Measurements from ENCODE around the gene FUT7.
"Not testable (repeated sequence)": the region's sequence is repeated elsewhere in the genome, so short reads cannot be mapped to it uniquely, and the experiment has no call there.

FUT7 gene

DNA sequence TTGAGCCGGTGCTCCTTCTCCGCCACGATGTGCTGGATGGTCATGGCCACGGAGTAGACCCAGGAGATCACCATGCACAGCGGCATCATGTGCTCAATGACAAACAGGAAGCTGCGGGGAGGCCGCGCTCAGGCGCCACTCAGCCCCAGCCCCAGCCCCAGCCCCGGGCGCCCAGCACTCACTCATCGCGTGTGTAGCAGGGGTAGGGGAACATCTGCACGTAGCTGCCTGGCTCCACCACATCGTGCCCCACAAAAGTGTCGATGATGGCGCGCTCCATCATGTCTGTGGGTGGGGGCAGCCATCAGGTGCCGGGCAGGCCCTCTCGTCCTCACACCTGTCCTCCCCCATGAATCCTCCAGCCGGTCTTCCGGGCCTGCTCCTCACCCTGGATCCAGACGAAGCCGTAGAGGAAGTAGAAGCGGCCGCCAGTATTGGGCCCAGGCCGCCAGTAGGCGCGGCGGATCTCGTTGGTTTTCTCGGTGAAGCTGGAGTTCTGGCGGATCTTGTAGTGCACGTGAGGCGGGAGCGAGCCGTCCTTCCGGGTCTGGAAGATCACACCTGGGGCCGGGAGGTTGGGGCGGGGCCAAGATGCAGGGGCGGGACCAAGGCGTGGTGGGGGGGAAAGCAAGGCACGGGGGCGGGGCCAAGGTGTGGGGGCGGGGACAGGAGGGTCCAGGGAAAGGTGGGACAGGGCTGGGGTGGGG is 13.9 kb downstream of the FUT7 start:
- DNase-seq (ENCODE audit: low spot score) = no peak

DNA sequence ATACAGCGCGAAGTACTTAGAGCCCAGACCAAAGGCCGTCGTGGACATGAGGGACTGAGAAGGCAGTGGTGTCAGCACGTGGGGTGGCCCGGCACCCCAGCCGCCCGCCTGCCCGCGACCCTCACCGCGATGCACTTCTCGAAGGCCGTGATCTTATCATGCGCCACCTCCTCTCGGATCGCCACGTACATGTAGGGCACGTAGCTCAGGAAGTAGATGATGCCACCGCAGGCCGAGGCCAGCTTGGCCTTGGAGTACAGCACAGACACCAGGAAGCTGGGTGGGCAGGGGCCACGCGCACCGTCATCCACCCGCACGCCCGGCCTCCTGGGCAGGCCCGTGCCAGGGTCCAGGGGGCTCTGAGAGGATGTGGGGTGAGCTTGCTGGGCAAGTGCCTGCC is 14.8 kb downstream of the FUT7 start:
- DNase-seq (ENCODE audit: low spot score) = no peak

DNA sequence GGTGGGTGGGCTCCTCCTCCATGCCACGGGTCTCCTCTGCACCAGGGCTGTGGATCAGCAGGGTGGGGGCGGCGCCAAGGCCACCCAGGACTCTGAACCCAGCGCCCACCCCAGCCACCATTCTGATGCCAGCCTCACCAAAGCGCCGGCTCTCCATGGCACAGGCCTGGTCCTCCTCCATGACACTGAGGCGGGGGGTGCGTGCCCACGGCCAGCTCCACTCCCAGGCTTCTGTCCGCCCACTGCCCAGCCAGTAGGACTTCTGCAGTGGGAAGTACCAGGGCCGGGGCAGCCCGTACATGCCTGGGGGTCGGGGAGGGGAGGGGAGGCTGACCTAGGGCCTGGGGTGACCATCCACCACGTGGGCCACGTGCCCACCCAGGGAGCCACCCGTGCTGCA is 15.5 kb downstream of the FUT7 start:
- no peak for DNase-seq (ENCODE audit: low spot score)

DNA sequence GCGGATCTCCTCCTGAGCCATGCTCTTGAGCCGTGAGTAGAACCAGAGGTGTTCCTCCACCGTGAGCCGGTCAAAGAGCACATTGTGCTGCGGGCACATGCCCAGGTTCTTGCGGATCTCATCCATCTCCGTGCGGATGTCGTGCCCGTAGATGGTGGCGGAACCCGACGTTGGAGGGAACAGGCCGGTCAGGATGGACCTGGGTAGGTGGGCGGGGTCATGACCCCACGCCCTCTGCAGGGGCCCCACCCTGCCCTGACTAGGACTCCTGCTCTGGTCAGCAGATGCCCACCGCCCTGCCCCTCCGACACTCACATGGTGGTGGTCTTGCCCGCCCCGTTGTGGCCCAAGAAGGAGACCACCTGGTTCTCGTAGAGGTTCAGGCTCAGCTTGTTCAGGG is 15.9 kb downstream of the FUT7 start:
- no peak for DNase-seq (ENCODE audit: low spot score)

DNA sequence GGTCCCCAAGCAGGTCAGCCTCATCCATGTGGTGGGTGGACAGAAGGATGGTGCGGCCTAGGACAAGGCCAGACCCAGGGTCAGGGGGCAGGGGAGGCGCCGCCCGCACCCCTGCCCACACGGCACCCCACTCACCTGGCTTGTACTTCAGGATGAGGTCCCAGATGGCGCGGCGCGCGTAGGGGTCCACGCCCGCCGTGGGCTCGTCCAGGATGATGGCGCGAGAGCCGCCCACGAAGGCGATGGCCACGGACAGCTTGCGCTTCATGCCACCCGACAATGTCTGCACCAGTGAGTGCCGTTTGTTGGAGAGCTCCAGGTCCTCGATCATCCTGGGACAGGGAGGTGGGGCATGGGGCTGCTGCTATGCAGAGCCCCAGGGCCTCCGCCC is 16.4 kb downstream of the FUT7 start:
- no peak for DNase-seq (ENCODE audit: low spot score)

DNA sequence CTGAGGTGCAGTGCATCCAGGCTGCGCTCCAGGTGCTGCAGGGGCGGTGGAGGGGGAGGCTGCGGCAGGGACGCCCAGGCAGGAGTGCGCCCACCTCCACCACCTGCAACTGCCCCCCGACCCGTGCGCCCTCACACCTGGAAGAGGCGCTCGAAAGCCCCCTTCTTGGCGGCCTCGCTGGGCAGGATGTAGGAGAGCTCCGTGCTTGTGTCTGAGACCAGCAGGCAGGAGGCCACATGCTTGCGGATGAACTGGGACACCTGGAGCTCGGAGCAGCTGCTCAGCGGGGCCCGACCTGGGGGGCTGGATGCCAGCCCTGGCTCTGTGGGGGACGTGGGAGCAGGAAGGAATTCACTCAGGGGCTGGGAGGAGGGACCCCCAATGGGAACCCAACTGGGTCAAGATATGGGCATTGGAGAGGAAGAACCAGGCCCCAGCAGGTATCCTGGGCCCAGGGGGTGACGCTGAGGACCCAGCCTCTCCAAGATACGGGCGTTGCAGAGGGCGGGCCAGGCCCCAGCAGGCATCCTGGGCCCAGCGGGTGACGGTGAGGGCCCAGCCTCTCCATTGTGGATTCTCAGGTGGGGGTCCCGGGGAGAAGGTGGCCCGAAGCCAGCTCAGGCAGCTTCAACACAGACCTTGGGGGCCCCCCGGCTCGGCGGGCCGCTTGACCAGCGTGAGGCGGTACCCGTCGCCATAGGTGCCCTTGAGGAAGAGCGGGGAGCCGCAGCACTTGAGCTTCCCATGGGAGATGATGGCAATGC is 16.9 kb downstream of the FUT7 start:
- no peak for DNase-seq (ENCODE audit: low spot score)

DNA sequence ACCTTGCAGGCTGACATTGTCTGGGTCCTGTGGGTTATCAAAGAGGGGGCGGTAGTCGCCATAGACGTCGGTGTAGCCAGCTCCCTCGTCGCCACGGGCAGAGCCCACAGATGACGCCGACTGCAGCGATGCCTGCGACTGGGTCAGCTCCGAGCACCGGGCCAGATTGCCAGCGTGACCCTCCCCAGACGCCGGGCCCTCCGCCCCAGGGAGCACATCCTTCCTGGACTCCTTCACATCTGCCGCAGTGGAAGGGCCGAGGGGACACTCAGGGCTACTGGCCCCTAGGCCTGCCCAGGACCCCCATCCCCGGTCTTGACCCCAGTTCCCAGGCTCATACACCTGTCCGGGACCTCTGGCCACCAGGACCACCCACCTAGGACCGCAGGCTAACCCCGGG is 17.7 kb downstream of the FUT7 start:
- DNase-seq (ENCODE audit: low spot score) = no peak

DNA sequence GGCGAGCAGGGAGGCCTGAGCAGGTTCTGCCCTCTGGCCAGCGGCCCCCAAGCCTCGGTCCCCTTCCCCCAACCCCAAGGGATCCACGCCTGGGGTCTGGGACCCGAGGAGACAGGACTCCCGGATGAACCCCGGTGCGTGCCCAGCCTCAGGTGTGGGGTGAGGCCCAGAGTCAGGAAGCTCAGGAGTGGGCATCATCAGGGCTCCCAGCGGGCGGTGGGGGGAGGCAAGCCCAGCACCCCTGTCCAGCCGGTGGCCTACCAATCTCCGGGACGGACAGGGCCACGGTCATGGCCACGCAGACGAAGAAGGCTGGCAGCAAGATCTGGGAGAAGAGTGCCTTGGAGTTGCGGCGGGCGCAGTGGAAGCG is 18.3 kb downstream of the FUT7 start:
- DNase-seq (ENCODE audit: low spot score) = no peak

DNA sequence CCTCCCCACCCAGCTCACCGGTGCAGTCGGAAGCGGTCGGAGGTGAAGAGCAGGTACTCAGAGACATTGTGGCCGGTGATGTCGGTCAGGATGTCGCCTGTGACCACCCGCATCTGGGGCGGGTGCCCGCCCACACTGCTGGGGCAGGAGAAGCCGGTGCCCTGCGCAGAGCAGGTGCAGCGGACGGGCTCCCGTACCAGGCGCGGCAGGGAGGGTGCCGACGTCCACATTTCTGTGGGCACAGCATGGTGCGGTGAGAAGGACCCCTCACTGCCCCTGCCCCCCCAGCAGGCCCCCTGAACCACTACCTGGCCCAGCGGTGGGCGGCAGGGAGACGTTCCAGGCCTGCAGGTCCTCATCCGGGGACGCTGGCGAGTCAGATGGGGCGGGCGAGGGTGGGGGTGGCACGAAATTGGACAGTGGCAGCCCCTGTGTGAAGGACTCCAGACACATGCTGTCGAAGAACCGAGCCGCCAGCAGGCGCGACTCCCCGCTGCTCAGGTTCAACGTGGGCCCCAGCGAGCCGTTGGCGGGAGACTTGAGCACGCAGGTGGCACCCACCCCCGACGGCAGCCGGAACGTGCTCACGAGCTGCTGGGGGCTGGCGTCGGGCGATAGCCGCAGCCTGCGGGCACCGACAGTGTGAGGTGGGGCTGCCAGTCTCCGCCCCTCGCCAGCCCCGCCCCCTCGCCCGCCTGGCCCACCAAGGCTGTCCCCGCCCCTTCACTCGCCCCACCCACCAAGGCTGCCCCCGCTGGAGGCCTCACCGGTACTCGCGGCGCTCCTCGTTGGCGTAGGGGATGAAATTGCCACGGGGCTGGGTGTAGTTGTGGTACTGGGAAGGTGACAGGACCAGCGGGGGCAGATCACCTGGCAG is 19.0 kb downstream of the FUT7 start:
- no peak for DNase-seq (ENCODE audit: low spot score)

DNA sequence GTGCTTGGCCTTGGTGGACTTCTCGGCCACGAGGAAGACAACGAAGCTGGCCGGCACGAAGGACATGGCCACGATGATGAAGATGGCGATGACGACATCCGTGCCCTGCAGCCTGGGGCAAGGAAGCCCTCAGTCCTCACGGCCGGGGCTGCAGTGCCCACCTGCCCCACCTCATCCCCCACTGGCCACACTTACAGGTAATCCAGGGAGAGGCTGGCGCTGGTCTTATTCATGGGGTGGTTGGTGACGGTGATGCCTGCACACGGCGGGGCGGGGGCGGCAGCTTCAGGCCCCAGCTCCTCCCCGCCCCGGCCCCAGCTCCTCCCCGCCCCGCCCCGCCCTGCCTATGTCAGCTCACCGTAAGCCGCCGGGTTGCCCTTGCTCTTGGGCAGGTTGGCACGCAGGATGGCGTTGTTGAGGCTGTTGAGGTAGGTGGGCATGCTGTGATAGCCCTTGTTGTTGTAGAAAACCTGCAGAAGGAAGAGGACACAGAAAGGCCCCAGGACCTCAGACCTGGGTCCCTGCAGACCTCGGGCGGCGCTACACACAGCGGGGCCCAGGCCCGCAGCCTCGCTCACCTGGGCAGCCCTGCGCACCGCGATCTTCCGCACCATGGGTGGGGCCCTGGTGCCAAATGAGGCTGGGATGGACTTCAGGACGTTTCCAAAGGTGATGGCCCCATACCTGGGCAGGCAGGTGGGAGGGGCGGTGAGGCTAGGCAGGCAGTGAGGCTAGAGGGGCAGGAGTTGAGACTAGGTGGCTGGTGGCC is 19.8 kb downstream of the FUT7 start:
- no peak for DNase-seq (ENCODE audit: low spot score)

DNA sequence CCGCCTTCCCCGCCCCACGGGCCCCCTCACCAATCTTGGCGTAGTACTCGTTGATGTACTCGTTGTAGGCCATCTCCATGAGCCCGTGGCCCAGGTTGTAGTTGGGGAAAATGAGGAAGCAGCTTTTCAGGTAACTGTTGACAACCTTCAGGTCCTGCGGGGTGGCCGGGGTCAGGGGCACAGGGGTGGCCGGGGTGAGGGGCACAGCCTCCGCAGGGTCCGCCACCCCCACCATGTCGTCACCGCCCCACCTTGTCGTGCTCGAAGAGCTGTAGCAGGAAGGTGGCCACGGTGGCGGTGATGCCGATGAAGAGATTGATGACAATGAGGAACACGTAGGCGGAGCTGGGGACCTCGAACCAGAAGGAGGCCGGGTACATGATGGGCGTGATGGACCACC is 20.7 kb downstream of the FUT7 start:
- no peak for DNase-seq (ENCODE audit: low spot score)

DNA sequence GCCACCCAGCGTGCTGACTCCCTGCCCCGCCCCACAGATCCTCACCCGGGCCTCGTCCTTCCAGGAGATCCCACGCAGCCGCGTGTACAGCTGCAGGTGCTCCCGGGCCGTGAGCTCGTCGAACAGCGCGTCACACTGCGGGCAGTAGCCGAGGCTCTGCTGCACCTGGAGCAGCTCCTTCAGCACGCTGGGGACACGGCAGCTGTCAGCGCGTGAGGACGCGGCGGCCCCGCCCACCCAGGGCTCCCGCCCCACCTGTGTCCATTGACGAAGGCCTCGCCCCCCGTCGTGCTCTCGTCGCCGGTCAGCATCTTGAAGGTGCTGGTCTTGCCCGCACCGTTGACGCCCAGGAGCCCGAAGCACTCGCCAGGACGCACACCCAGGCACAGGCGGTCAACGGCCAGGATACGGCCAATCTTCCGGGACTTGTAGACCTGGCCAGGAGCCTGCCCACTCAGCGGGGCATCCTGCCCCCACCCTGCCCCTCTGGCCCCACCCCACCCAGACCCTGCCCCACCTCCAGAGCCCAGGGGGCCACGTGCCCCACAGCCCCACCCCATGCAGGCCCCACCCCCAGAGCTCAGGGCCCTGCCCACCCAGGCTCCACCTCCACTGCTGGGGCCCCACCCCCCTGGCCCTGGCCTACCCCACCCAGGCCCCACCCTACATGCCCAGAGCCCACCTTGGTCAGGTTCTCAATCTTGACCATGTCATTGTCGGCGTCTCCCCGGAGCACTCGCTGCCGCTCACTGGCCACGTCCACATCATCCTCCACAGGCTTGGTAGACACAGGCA is 21.8 kb downstream of the FUT7 start:
- no peak for DNase-seq (ENCODE audit: low spot score)

DNA sequence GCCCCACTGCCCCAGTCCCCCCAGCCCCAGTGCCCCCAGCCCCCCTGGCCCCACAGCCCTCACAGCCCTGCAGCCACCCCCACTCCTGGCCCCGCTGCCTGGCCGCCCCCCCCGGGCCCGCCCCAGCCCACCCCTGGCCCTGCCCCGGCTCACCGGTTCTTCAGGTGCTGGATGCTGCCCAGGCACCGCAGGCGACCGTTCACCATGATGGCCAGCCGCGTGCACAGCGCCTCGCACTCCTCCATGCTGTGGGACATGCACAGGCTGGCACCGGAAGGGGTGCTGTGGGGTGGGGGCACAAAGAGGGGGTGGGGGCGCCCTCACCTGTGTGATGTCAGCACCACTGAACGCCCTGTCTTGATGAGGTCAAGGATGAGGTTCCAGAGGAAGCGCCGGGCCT is 22.7 kb downstream of the FUT7 start:
- no peak for DNase-seq (ENCODE audit: low spot score)

DNA sequence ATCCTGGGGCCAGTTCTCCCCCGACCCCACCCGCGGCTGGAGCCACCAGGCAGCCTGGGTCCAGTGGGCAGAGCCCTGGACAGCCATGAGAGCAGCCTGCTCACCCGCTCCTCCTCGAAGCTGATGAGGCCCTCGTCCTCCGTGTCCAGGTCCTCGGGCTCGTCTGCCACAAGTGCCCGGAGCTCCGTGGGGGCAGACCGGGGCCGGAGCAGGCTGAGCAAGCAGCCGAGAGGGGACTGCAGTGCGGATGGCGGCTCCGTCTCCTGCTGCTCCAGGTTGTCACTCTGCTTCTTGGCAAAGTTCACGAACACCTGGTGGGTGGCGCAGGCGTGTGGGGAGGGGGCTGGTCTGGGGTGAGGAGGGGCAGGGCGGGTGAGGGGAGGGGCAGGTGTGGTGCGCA is 23.6 kb downstream of the FUT7 start:
- no peak for DNase-seq (ENCODE audit: low spot score)

DNA sequence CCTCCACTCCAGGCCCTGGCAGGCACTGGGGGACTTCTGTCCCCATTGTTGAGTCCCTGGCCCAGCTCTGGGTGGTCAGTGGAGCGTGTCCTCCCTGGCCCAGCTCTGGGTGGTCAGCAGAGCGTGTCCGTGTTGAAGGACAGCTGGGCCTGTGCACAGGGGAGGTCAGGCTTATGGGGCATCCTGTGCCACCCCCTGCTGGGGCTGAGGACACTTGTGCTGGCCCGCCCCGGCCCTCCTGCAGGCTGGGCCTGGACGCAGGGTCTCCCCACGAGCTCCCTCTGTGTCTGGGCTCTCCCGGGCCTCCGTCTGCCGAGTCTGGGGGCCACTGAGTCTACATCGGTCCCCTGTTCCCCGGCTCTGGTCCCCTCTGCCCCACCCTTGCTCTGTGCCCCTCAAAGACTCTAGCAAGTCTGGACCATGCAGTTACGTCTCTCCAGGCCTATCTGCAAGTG is 24.0 kb downstream of the FUT7 start:
- DNase-seq (ENCODE audit: low spot score) = no peak

DNA sequence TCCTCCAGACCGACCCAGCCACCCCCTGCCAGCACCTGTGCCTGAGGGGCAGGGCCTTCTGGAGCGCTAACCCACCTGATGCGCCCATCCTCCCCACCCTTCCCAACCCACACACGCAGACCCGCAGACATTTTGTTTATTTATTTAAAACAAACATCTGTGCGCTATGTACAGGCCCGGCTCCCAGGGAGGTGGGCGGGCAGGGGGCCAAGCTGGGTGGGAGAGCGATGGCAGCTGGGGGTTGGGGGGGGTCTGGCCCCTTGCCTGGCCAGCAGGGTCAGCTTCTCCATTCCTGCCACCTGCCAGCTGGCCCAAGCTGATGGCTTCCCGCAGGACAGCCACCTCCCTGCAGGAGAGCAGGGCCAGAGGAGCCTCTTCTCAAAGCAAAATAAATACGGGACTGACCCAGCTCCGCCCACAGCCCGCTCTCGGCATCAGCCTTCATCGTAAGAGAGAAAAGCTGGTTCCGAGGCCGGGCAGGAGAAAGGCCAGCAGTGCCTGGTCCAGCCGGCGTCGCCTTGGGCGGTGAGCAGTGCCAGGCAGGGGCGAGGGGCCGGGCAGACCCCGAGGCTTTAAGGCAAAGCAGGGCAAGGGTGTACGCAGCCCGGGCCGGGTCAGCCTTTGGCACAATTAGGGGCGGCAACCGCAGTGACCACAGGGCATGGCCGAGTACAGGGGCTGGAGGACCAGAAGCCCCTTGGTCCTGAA is 24.6 kb downstream of the FUT7 start:
- no peak for DNase-seq (ENCODE audit: low spot score)

DNA sequence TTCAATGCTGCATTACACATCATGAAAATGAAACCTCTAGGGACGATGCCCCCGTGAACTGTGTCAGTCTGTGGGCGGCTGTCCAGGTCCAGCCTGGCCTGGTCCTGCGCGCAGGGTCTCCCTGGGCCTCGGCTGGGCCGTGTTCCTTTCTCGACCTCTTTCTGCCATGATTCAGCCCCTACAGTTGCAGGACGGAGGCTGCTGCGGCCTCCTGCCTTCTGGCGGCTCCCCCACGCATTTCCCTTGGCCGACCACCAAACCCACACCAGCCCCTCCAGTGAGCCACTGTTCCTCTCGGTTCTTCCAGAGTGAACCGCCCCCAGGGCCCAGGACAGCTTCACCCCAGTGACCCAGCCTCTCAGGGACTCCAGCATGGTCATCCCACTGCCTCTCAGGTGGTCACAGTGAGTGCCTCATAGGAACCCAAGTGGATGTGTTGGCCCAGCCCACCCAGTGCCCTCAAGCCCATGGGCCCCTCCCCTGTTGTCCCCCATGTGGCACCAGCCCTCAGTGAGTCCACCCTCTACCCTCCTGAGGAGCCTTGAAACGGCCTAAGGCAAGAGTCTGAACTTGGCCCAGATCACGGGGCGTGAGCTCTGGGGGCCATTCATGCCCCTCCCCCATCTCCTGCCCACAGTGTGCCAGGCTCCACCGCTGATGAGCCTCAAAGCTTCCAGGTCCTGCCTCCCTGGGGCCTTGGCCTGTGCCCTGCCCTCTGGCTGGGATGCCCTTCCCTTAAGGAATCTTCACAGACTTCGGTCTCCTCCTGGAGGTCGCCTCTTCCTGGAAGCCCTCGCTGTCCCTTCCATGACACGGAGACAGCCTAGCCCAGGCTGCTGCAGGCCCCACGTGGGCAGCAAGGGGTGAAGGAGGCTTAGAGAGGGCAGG is 25.5 kb downstream of the FUT7 start:
- no peak for DNase-seq (ENCODE audit: low spot score)

DNA sequence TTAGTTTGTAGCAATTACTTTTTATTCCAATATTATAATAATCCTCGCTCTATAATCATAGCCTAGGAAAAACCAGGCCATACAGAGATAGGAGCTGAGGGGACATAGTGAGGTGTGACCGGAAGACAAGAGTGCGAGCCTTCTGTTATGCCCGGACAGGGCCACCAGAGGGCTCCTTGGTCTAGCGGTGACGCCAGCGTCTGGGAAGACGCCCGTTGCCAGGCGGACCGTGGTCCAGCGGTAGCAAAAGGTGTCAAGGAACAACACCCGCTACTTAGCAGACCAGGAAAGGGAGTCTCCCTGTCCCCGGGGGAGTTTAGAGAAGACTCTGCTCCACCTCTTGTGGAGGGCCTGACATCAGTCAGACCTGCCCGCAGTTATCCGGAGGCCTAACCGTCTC is 27.6 kb downstream of the FUT7 start:
- DNase-seq (ENCODE audit: low spot score) = not testable (repeated sequence)

DNA sequence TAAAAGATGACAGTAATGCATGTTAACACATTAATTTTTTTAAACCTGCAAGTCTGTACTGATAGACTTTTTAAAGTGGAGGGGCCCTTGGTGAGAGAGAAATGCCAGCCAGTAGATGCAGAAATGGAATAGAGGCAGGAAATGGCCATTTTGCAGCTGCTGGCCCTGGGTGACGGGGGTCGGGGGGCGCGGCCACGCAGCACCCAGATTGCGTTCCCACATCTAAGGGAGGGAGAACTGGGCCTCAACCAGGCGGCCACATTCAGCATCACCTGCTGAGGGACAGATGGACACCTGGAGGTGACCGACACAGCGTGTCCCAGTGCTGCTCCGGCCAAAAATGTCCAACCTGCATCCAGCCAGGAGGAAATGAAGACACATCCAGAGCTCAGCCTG is 29.2 kb downstream of the FUT7 start:
- DNase-seq (ENCODE audit: low spot score) = no peak
